OCI-LY3 (cell line): Measurements from ENCODE around the gene SLC25A43.

Experiments used
- H2AFZ ChIP-seq: fragments of 200-600, 300-600 bp; shearing (Covaris generic); 2 replicates; pipeline ENCODE4 v1.6.0; 2014; ENCODE audit warnings: antibody characterized with exemption, low read depth, low read length
- H3K27ac ChIP-seq: fragments of 200-600, 300-600 bp; sonication (generic); 2 replicates; pipeline ENCODE4 v1.5.1; 2014; ENCODE audit warnings: mild to moderate bottlenecking, low read length, moderate library complexity, mixed read lengths
- H3K27me3 ChIP-seq: fragments of 200-600, 300-600 bp; sonication (generic); 2 replicates; pipeline ENCODE4 v1.6.1; 2014; ENCODE audit warnings: low read depth, low read length, mixed read lengths
- H3K36me3 ChIP-seq: fragments of 200-600, 300-600 bp; sonication (generic); replicated peaks from 2 replicates; pipeline ENCODE3; 2014; ENCODE audit warnings: low read depth, low read length, mixed read lengths
- H3K4me1 ChIP-seq: fragments of 300-600, 200-600 bp; sonication (generic); 2 replicates; pipeline ENCODE4 v1.6.1; 2014; ENCODE audit warnings: low read length, mixed read lengths
- H3K4me2 ChIP-seq: fragments of 200-600, 300-600 bp; sonication (generic); 2 replicates; pipeline ENCODE4 v1.6.1; 2014; ENCODE audit warnings: low read length, mixed read lengths
- H3K4me3 ChIP-seq: fragments of 300-600, 200-600 bp; sonication (generic); 2 replicates; pipeline ENCODE4 v1.5.1; 2014; ENCODE audit warnings: antibody characterized with exemption, mild to moderate bottlenecking, low read length, moderate library complexity
- H3K79me2 ChIP-seq: fragments of 300-600, 200-600 bp; shearing (Covaris generic); 2 replicates; pipeline ENCODE4 v1.6.1; 2014; ENCODE audit warnings: mild to moderate bottlenecking, low read length, mixed read lengths
- H3K9ac ChIP-seq: fragments of 300-600, 200-600 bp; shearing (Covaris generic); 2 replicates; pipeline ENCODE4 v1.6.0; 2014; ENCODE audit warnings: mild to moderate bottlenecking, low read length, moderate library complexity
- H3K9me3 ChIP-seq: fragments of 200-600, 300-600 bp; shearing (Covaris generic); 2 replicates; pipeline ENCODE4 v1.6.1; 2014; ENCODE audit warnings: low read length, mixed read lengths; ENCODE audit not compliant: insufficient read depth
- H4K20me1 ChIP-seq: fragments of 200-600, 300-600 bp; sonication (generic); 2 replicates; pipeline ENCODE4 v1.6.1; 2016; ENCODE audit warnings: low read length, mixed read lengths; ENCODE audit not compliant: insufficient read depth
- EZH2phosphoT487 ChIP-seq: fragments of 200-600 bp; shearing (Covaris generic); IDR thresholded peaks from 2 replicates; pipeline ENCODE4 v1.6.1; 2018; ENCODE audit warnings: antibody characterized with exemption, mixed run types, low read depth
- TF ChIP-seq, protein P1 (sequence below): fragments of 200-600, 300-600 bp; sonication (generic); IDR thresholded peaks from 2 replicates; pipeline ENCODE4 v1.5.1; 2014; ENCODE audit warnings: antibody characterized with exemption, low read length, low read depth

Gene SLC25A43

DNA sequence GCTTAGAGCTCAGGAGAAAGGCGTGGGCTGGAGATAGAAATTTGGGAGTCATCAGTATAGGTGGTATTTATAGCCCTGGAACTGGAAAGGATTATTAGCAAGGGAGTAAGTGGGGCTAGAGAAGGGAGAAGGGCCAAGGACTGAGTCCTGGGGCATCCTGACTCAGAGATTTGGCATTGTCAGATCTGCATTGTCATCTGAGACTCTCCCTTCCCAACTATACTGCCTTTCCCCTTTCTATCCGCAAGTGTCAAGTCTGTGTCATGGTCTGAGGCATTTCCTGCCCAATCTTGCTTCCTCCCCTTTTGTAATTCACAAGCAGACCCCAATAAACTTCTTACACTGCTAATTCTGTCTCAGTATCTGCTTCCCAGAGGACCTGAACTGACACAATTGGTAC lies 24.4 kb upstream of the SLC25A43 start:
- Histone ChIP-seq H3K27me3 (no peaks in the 10 kb centered on the region), H3K9me3 (no peaks in the 10 kb centered on the region), H3K4me2 (no peak overlapping the region), H3K36me3 (no peaks in the 10 kb centered on the region), H3K79me2 (no peaks in the 10 kb centered on the region), H3K9ac (no peak overlapping the region), H3K4me1 (no peaks in the 10 kb centered on the region), H3K4me3 (no peak overlapping the region), H3K27ac (no peak overlapping the region), H4K20me1 (no peaks in the 10 kb centered on the region), H2AFZ (no peak overlapping the region)
- TF ChIP-seq, protein P1, sequence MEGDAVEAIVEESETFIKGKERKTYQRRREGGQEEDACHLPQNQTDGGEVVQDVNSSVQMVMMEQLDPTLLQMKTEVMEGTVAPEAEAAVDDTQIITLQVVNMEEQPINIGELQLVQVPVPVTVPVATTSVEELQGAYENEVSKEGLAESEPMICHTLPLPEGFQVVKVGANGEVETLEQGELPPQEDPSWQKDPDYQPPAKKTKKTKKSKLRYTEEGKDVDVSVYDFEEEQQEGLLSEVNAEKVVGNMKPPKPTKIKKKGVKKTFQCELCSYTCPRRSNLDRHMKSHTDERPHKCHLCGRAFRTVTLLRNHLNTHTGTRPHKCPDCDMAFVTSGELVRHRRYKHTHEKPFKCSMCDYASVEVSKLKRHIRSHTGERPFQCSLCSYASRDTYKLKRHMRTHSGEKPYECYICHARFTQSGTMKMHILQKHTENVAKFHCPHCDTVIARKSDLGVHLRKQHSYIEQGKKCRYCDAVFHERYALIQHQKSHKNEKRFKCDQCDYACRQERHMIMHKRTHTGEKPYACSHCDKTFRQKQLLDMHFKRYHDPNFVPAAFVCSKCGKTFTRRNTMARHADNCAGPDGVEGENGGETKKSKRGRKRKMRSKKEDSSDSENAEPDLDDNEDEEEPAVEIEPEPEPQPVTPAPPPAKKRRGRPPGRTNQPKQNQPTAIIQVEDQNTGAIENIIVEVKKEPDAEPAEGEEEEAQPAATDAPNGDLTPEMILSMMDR: no peak
- no peak for TF ChIP-seq EZH2phosphoT487

DNA sequence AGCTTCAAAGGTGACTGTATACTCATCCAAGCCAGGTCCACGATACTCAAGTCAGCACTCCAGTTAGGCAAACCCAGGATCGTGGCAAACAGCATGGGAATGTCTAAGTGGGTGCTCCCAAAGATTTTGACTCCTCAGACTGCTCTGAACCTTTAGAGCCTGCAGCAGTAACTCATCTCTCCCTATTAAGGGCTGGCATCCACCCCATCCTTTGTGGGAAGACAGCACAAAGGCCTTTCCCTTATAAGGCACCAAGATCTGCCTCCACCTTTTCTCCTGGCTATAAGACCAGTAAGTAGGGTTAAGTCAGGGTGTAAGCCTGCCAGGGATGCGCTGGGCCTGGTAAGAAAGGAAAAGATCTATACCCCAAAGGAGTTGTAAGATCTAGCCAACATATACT lies 23.6 kb upstream of the SLC25A43 start:
- Histone ChIP-seq H3K27me3 (no peaks in the 10 kb centered on the region), H3K4me2 (no peak overlapping the region), H4K20me1 (no peaks in the 10 kb centered on the region), H3K36me3 (no peaks in the 10 kb centered on the region), H3K4me1 (no peaks in the 10 kb centered on the region), H3K27ac (no peak overlapping the region), H3K79me2 (no peaks in the 10 kb centered on the region), H3K4me3 (no peak overlapping the region), H2AFZ (no peak overlapping the region), H3K9ac (no peak overlapping the region), H3K9me3 (no peaks in the 10 kb centered on the region)
- TF ChIP-seq, protein P1: no peak
- TF ChIP-seq EZH2phosphoT487: no peak

DNA sequence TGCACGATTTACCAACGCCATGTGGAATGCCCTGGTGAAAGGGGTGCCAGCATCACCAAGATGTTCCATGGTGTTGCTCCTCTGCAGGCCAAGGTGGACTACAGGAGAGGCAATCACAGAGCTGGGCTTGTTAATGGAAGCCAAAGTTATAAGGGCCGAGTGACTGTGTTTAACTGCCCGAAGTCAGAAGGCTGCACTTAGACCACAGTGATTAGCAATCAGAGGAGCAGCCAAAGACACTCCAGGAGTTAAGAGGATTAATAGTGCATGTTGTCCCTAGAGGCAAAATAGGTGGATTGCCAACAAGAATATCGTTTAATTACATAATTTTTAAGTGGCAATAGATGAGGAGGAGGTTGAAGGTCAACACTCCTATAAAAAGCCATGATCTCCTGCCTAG lies 22.8 kb upstream of the SLC25A43 start:
- H3K9me3 ChIP-seq: no peaks in the 10 kb centered on the region
- no peaks in the 10 kb centered on the region for H3K27me3 ChIP-seq
- H3K4me2 ChIP-seq: no peak overlapping the region
- no peaks in the 10 kb centered on the region for H4K20me1 ChIP-seq
- H3K79me2 ChIP-seq: no peaks in the 10 kb centered on the region
- H2AFZ ChIP-seq: no peak overlapping the region
- no peak overlapping the region for H3K9ac ChIP-seq
- TF ChIP-seq, protein P1: no peak
- no peak for TF ChIP-seq EZH2phosphoT487
- H3K36me3 ChIP-seq: no peaks in the 10 kb centered on the region
- no peak overlapping the region for H3K4me3 ChIP-seq
- H3K4me1 ChIP-seq: no peaks in the 10 kb centered on the region
- no peak overlapping the region for H3K27ac ChIP-seq

DNA sequence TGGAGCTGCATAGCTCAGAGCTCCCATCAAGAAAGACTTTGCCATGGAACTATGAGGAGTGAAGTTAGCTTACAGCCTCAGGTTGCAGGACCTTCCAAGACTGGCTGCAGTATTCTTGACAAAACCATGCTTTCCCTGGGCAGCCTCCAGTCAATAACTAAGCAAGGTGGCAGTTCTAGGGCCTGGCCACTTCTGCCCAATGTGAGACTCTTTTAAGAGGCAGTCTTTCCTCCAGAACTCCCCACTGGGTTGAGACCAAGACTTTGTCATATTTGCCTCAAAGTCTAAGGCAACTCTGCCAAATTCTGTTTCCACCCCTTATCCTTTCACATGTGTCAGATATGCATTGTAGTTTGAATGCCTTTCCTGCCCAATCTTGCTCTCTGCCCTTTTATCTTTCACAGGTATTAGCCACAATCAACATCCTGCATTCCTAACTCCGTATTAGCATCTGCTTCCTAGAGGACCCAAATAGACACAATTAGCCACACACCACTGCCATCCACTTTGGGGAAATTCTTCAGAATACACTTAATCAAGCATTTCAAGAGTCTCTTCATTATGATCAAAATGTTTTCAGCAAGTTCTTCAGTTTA lies 17.7 kb upstream of the SLC25A43 start:
- Histone ChIP-seq H3K27me3 (no peaks in the 10 kb centered on the region), H3K4me2 (no peak overlapping the region), H3K9ac (no peak overlapping the region), H3K9me3 (no peaks in the 10 kb centered on the region), H3K4me3 (no peak overlapping the region), H4K20me1 (no peaks in the 10 kb centered on the region), H3K27ac (no peak overlapping the region), H3K36me3 (no peaks in the 10 kb centered on the region), H3K4me1 (no peaks in the 10 kb centered on the region), H2AFZ (no peak overlapping the region), H3K79me2 (no peaks in the 10 kb centered on the region)
- TF ChIP-seq EZH2phosphoT487: no peak
- TF ChIP-seq, protein P1: no peak
